Neural progenitor cell (in vitro differentiated cells): ENCODE data around the gene TREML4. TPM values are rescaled to one million over a fixed set of nuclear protein-coding genes. Genes with fewer than 3 reads are reported as not detected.

Experiments used
- DNase-seq: peaks from one replicate; pipeline ENCODE4 v3.0.0-alpha.2; 2016; ENCODE audit warnings: low spot score
- H2AFZ ChIP-seq: fragments of 200-600 bp; sonication (generic); replicated peaks from 2 replicates; pipeline ENCODE4 v1.6.1; 2016; ENCODE audit warnings: antibody characterized with exemption
- H3F3A ChIP-seq: fragments of 200-600 bp; sonication (generic); 2 replicates; pipeline ENCODE4 v1.6.1; 2016; ENCODE audit warnings: antibody characterized with exemption, low read depth
- H3K27ac ChIP-seq: fragments of 200-600 bp; sonication (generic); 2 replicates; pipeline ENCODE4 v1.5.1; 2016; ENCODE audit warnings: mild to moderate bottlenecking
- H3K27me3 ChIP-seq: fragments of 200-600 bp; sonication (generic); 2 replicates; pipeline ENCODE4 v1.6.1; 2016; ENCODE audit warnings: mild to moderate bottlenecking, moderate library complexity
- H3K36me3 ChIP-seq: fragments of 200-600 bp; sonication (generic); 2 replicates; pipeline ENCODE4 v1.5.1; 2016
- H3K4me1 ChIP-seq: fragments of 200-600 bp; sonication (generic); 2 replicates; pipeline ENCODE4 v1.6.1; 2016; ENCODE audit warnings: mixed run types
- H3K4me2 ChIP-seq: fragments of 200-600 bp; sonication (generic); 2 replicates; pipeline ENCODE4 v1.6.1; 2016
- H3K4me3 ChIP-seq: fragments of 200-600 bp; sonication (generic); 2 replicates; pipeline ENCODE4 v1.5.1; 2016
- H3K79me2 ChIP-seq: fragments of 200-600 bp; sonication (generic); 2 replicates; pipeline ENCODE4 v1.6.1; 2016; ENCODE audit warnings: low read depth
- H3K9ac ChIP-seq: fragments of 200-600 bp; sonication (generic); 2 replicates; pipeline ENCODE4 v1.6.1; 2016
- H3K9me3 ChIP-seq: fragments of 200-600 bp; sonication (generic); 2 replicates; pipeline ENCODE4 v1.5.1; 2016; ENCODE audit warnings: low read depth
- H4K20me1 ChIP-seq: fragments of 200-600 bp; sonication (generic); 2 replicates; pipeline ENCODE4 v1.6.1; 2016; ENCODE audit warnings: low read depth
- H3K27ac Mint-ChIP-seq: 3 replicates; pipeline ENCODE4 v1.8.0; 2021; ENCODE audit warnings: mixed read lengths
- H3K27me3 Mint-ChIP-seq: 2 replicates; pipeline ENCODE4 v1.8.0; 2022; ENCODE audit warnings: low read depth, mild to moderate bottlenecking, inconsistent platforms, moderate library complexity, mixed read lengths; ENCODE audit not compliant: insufficient read depth
- H3K36me3 Mint-ChIP-seq: 3 replicates; pipeline ENCODE4 v1.8.0; 2021; ENCODE audit warnings: mixed read lengths
- H3K4me1 Mint-ChIP-seq: 3 replicates; pipeline ENCODE4 v1.8.0; 2021; ENCODE audit warnings: mixed read lengths
- H3K4me3 Mint-ChIP-seq: 3 replicates; pipeline ENCODE4 v1.8.0; 2021; ENCODE audit warnings: mild to moderate bottlenecking, moderate library complexity, mixed read lengths
- H3K9me3 Mint-ChIP-seq: 3 replicates; pipeline ENCODE4 v1.8.0; 2020; ENCODE audit warnings: mixed read lengths
- CTCF ChIP-seq: fragments of 200-600 bp; sonication (generic); IDR thresholded peaks from 2 replicates; pipeline ENCODE4 v1.5.1; 2017; ENCODE audit warnings: antibody characterized with exemption, mild to moderate bottlenecking
- EZH2 ChIP-seq: fragments of 200-600 bp; sonication (generic); IDR thresholded peaks from 2 replicates; pipeline ENCODE4 v1.6.1; 2017; ENCODE audit warnings: antibody characterized with exemption, mild to moderate bottlenecking, moderate library complexity
- EZH2phosphoT487 ChIP-seq: fragments of 200-600 bp; sonication (generic); IDR thresholded peaks from 2 replicates; pipeline ENCODE4 v1.6.1; 2017; ENCODE audit warnings: antibody characterized with exemption
- total RNA-seq: library from RNA; depleted of rRNA; stranded (reverse); fragments of >200 nt; gene quantifications from 2 replicates; pipeline ENCODE4 v1.2.3, GENCODE V29; 2015; ENCODE audit warnings: low replicate concordance

TREML4 gene
- total RNA-seq, 1 donor from 2014 or later, result not detected

GRCh38 chr6:41197234-41197633, 30.9 kb upstream of the TREML4 start:
- TF ChIP-seq EZH2phosphoT487 (no peak), CTCF (no peak), EZH2 (no peak)
- Mint-ChIP-seq H3K9me3 (no peaks in the 10 kb centered on the region), H3K27ac (no peak overlapping the region), H3K36me3 (no peaks in the 10 kb centered on the region), H3K4me3 (no peak overlapping the region), H3K4me1 (peaks cover 16% of the 10 kb centered on the region), H3K27me3 (peaks cover 8% of the 10 kb centered on the region)
- Histone ChIP-seq H3K79me2 (no peaks in the 10 kb centered on the region), H3K27ac (no peak overlapping the region), H3K4me3 (no peak overlapping the region), H4K20me1 (no peaks in the 10 kb centered on the region), H3K4me2 (no peak overlapping the region), H3K9ac (no peak overlapping the region), H3F3A (no peaks in the 10 kb centered on the region), H3K9me3 (no peaks in the 10 kb centered on the region), H3K36me3 (no peaks in the 10 kb centered on the region), H3K27me3 (no peaks in the 10 kb centered on the region), H3K4me1 (no peaks in the 10 kb centered on the region), H2AFZ (no peak overlapping the region)
- DNase-seq, result no peak

- peaks cover 9% of the 10 kb centered on the region for H3K4me1 Mint-ChIP-seq
- no peaks in the 10 kb centered on the region for H3K9me3 Mint-ChIP-seq
- Histone ChIP-seq H3K4me1 (no peaks in the 10 kb centered on the region), H3K9me3 (no peaks in the 10 kb centered on the region), H3K27ac (no peak overlapping the region), H3F3A (no peaks in the 10 kb centered on the region), H3K79me2 (no peaks in the 10 kb centered on the region), H3K4me3 (no peak overlapping the region), H3K4me2 (no peak overlapping the region), H3K36me3 (no peaks in the 10 kb centered on the region), H3K9ac (no peak overlapping the region), H4K20me1 (no peaks in the 10 kb centered on the region), H3K27me3 (no peaks in the 10 kb centered on the region), H2AFZ (peak overlapping the region; percentile 57)
- H3K27ac Mint-ChIP-seq, result no peak overlapping the region
- H3K4me3 Mint-ChIP-seq, result no peak overlapping the region
- TF ChIP-seq EZH2, result no peak
- TF ChIP-seq CTCF, result no peak
- TF ChIP-seq EZH2phosphoT487, result no peak
- peaks cover 1% of the 10 kb centered on the region for H3K27me3 Mint-ChIP-seq
- H3K36me3 Mint-ChIP-seq, result no peaks in the 10 kb centered on the region
- DNase-seq, result no peak
Measured at GRCh38 chr6:41199552-41200246, 28.4 kb upstream of the TREML4 start.

GRCh38 chr6:41200296-41200900, 27.8 kb upstream of the TREML4 start:
- Histone ChIP-seq H3K79me2 (no peaks in the 10 kb centered on the region), H3K27me3 (no peaks in the 10 kb centered on the region), H3K9ac (no peak overlapping the region), H3K4me1 (no peaks in the 10 kb centered on the region), H4K20me1 (no peaks in the 10 kb centered on the region), H3K9me3 (no peaks in the 10 kb centered on the region), H2AFZ (peak overlapping the region; percentile 57), H3K27ac (no peak overlapping the region), H3F3A (no peaks in the 10 kb centered on the region), H3K4me2 (no peak overlapping the region), H3K4me3 (no peak overlapping the region), H3K36me3 (no peaks in the 10 kb centered on the region)
- TF ChIP-seq EZH2, result no peak
- no peak for TF ChIP-seq CTCF
- no peak for TF ChIP-seq EZH2phosphoT487
- no peak for DNase-seq
- H3K36me3 Mint-ChIP-seq, result no peaks in the 10 kb centered on the region
- no peak overlapping the region for H3K27ac Mint-ChIP-seq
- H3K9me3 Mint-ChIP-seq, result no peaks in the 10 kb centered on the region
- H3K4me1 Mint-ChIP-seq, result peaks cover 9% of the 10 kb centered on the region
- no peak overlapping the region for H3K4me3 Mint-ChIP-seq
- H3K27me3 Mint-ChIP-seq, result no peaks in the 10 kb centered on the region
